ENCODE results near the gene BARX1.

Gene BARX1

DNA sequence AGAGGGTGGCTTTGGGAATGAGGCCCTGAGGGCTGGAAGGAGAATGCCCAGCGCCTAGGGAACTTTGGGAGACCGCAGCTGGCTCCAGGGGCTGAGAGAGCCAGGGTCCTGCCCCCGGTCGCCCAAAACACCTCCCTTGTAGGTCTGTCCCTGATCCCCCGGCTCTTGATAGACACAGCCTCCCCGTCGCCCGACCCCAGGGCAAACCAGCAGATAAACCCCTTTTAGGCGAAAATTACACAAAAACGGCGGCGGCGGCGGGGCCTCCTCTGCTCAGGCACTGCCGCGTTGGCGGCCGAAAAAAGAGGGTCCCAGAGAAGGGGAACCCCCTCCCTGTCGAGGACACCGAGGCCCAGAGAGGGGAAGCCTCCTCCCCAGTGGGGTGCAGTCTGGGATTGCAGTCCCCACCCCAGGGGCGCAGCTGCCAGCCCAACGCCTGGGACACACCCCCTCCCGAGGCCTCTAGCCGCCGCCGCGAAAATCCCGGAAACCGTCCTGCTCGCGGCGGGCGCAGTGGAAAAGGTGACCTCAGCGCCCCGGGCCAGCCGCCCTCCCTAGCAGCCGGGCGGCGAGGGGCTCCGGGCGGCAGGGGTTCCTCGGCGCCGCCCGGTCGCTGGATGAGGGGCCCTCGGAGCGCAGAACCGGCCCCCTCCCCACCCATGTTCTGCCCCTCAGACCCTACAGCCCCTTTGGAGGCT is 3.1 kb upstream of the BARX1 start:
- CTCF ChIA-PET = interaction anchor here (1.3 kb wide), 2 partner anchors 277 kb away, joined by 4 to 5 read pairs; no protein-coding TSS in a partner anchor

DNA sequence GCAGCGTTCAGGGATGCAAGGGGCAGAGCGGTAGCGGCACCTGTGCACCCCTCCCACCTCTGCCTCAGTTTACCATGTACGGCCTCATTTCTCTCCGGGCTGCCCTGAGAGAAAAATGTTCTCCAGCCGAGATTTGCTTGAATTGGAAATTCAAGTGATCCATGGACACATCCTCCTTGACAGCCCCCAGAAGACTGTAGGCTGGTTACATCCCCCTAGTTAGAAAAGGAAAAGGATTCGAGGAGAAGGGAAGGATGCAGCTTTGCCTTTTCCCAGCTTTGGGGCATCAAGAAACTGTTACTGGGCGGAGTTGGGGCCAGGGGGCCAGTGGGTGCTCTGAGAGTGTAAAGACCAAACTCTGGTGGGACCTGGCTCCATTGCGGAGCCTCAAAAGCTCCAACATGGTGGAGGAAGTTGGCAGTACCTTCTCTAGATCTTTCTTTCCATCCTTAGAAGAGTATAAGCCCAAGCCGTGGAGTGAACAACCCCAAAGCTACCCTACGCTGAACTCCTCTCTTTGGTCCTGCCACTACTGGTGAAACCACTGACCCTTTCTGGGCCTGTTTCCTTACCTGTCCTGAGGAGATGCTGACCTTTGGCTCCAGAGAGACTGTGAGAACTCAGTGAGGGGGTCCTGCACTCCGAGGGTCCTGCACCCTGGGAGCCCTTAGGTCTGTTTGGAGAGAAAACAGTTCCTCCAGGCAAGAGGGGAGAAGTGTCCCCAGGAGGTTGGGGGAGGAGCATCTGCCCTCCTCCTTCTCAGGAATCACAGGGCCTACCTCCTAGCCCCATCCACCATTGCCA is 1.0 kb upstream of the BARX1 start:
- TF ChIP-seq CTCF (IDR thresholded peaks at IDR 0.05; ENCODE audit: control extremely low read depth, extremely low read depth, low read depth, missing control alignments) = no peak
- DNase-seq (ENCODE audit: extremely low spot score) = no peak
- ChIA-PET POLR2A (no interaction called here), CTCF (no interaction called here)

More for the DNA sequence above, 3.1 kb upstream of the BARX1 start:
- no peak for TF ChIP-seq CTCF (IDR thresholded peaks at IDR 0.05; ENCODE audit: control extremely low read depth, extremely low read depth, low read depth, missing control alignments)
- POLR2A ChIA-PET = no interaction called here
- no peak for DNase-seq (ENCODE audit: extremely low spot score)

- ChIA-PET POLR2A (no interaction called here), CTCF (no interaction called here)
- TF ChIP-seq CTCF (IDR thresholded peaks at IDR 0.05; ENCODE audit: control extremely low read depth, extremely low read depth, low read depth, missing control alignments) = no peak
- DNase-seq (ENCODE audit: extremely low spot score) = no peak
Observed at GRCh38 chr9:93954434-93955061, 607 bp downstream of the BARX1 start.

DNA sequence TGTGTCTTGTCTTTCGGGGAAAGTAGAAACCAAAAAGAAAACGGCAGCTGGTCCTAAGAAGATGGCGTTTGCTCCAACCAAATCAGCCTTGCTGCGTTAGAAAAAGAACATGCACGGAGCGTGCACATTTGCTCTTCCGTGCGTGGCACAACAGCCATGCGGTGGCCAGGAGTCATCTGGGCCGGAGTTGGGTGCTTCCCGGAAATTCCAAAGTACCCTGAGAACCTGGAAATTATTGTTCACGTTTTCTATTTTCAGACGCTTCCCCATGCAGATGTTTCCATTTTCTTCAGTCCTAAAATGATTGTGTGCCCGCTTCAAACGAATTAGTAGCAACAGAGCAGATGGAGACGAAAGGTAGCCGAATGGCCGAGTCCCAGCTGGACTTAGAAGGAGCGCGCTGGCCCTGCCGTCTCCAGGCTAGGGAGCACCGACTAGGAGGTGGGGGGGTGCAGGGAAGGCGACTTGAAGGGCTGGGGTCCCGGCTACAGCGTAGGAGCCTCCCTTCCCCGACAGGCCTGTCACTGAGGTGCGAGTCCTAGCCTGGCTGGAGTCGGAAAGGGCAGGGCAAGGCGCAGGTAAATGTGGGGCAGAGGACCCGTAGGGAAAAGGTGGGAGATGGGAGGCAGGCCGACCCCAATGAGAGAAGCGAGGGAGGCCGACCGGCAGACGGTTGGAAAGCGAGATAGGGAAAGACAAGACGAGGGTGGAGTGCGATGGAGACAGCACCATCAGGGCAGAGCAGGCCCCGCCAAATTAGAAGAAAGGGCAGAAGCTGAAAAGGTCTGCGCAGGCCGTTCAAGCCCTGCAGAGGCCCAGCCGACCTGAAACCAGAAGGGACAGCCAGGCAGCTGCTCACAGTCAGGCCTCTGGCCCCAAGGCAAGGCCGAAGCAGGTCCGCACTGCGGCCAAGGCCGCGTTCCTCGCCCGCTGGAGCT is 1.4 kb downstream of the BARX1 start:
- CTCF ChIA-PET = interaction anchor here (0.8 kb wide), 1 partner anchor 9 kb away, joined by 3 read pairs; no protein-coding TSS in a partner anchor
- no peak for DNase-seq (ENCODE audit: extremely low spot score)

GRCh38 chr9:93952784-93953495 is 2.2 kb downstream of the BARX1 start:
- CTCF ChIA-PET = interaction anchor here (0.8 kb wide), 1 partner anchor 10 kb away, joined by 3 read pairs; no protein-coding TSS in a partner anchor
- TF ChIP-seq CTCF (IDR thresholded peaks at IDR 0.05; ENCODE audit: control extremely low read depth, extremely low read depth, low read depth, missing control alignments) = no peak
- POLR2A ChIA-PET = no interaction called here
- no peak for DNase-seq (ENCODE audit: extremely low spot score)

More for the DNA sequence above, 1.4 kb downstream of the BARX1 start:
- POLR2A ChIA-PET = no interaction called here
- no peak for TF ChIP-seq CTCF (IDR thresholded peaks at IDR 0.05; ENCODE audit: control extremely low read depth, extremely low read depth, low read depth, missing control alignments)

Data from GM10248 (cell line).